Measurements from ENCODE around the gene DUSP3. TPM values are rescaled to one million over a fixed set of nuclear protein-coding genes. Genes with fewer than 3 reads are reported as not detected.
A peak's percentile ranks its signal among the peaks of the same experiment; 100 is the strongest.
"Not testable (repeated sequence)": the region's sequence is repeated elsewhere in the genome, so short reads cannot be mapped to it uniquely, and the experiment has no call there.

The DUSP3 gene
- polyA plus RNA-seq, 1 donor from 2014 or later, result 38.8 TPM

- H2AFZ ChIP-seq (ENCODE audit: low read depth, low read length); H3K79me2 ChIP-seq (replicated peaks; ENCODE audit: insufficient read depth, low read length); H3K9me2 ChIP-seq (ENCODE audit: insufficient read depth, low read length); H3F3A ChIP-seq (ENCODE audit: insufficient read depth, low read length, poor library complexity, severe bottlenecking); H3K9me3 ChIP-seq (ENCODE audit: low read length); H3K27ac ChIP-seq (ENCODE audit: low read length); H3K9ac ChIP-seq (ENCODE audit: low read length); H3K4me2 ChIP-seq (ENCODE audit: low read length); H3K4me3 ChIP-seq (ENCODE audit: low read length); H3K27me3 ChIP-seq (ENCODE audit: insufficient read depth, low read depth, low read length); H4K20me1 ChIP-seq (ENCODE audit: insufficient read depth); H3K36me3 ChIP-seq (ENCODE audit: insufficient read depth, low read length): not testable (repeated sequence)
Measured at GRCh38 chr17:43792668-43793067, 13.9 kb upstream of the DUSP3 start.

GRCh38 chr17:43791589-43791988 lies 12.8 kb upstream of the DUSP3 start:
- H3K9me3 ChIP-seq (ENCODE audit: low read length), result no peaks in the 10 kb centered on the region
- H3K4me3 ChIP-seq (ENCODE audit: low read length), result peak overlapping the region; percentile 53
- H3K79me2 ChIP-seq (replicated peaks; ENCODE audit: insufficient read depth, low read length), result no peaks in the 10 kb centered on the region
- H4K20me1 ChIP-seq (ENCODE audit: insufficient read depth), result no peaks in the 10 kb centered on the region
- peak overlapping the region; percentile 50 for H3K9ac ChIP-seq (ENCODE audit: low read length)
- no peaks in the 10 kb centered on the region for H3K9me2 ChIP-seq (ENCODE audit: insufficient read depth, low read length)
- H3K36me3 ChIP-seq (ENCODE audit: insufficient read depth, low read length), result no peaks in the 10 kb centered on the region
- no peaks in the 10 kb centered on the region for H3F3A ChIP-seq (ENCODE audit: insufficient read depth, low read length, poor library complexity, severe bottlenecking)
- peak overlapping the region; percentile 69 for H2AFZ ChIP-seq (ENCODE audit: low read depth, low read length)
- no peak for TF ChIP-seq EP300 (conservative IDR thresholded peaks at IDR 0.05; ENCODE audit: poor library complexity, severe bottlenecking)
- TF ChIP-seq POLR2AphosphoS5 (IDR thresholded peaks at IDR 0.05), result peak; percentile 39
- TF ChIP-seq EZH2 (IDR thresholded peaks at IDR 0.05; ENCODE audit: borderline replicate concordance, insufficient read depth, low read length, poor library complexity, severe bottlenecking), result no peak
- peak; percentile 22 for TF ChIP-seq MXI1 (conservative IDR thresholded peaks at IDR 0.05; ENCODE audit: poor library complexity, severe bottlenecking)
- TF ChIP-seq, protein P1, sequence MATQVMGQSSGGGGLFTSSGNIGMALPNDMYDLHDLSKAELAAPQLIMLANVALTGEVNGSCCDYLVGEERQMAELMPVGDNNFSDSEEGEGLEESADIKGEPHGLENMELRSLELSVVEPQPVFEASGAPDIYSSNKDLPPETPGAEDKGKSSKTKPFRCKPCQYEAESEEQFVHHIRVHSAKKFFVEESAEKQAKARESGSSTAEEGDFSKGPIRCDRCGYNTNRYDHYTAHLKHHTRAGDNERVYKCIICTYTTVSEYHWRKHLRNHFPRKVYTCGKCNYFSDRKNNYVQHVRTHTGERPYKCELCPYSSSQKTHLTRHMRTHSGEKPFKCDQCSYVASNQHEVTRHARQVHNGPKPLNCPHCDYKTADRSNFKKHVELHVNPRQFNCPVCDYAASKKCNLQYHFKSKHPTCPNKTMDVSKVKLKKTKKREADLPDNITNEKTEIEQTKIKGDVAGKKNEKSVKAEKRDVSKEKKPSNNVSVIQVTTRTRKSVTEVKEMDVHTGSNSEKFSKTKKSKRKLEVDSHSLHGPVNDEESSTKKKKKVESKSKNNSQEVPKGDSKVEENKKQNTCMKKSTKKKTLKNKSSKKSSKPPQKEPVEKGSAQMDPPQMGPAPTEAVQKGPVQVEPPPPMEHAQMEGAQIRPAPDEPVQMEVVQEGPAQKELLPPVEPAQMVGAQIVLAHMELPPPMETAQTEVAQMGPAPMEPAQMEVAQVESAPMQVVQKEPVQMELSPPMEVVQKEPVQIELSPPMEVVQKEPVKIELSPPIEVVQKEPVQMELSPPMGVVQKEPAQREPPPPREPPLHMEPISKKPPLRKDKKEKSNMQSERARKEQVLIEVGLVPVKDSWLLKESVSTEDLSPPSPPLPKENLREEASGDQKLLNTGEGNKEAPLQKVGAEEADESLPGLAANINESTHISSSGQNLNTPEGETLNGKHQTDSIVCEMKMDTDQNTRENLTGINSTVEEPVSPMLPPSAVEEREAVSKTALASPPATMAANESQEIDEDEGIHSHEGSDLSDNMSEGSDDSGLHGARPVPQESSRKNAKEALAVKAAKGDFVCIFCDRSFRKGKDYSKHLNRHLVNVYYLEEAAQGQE (IDR thresholded peaks at IDR 0.05; ENCODE audit: borderline replicate concordance), result peak; percentile 54
- no peaks in the 10 kb centered on the region for H3K27me3 ChIP-seq (ENCODE audit: insufficient read depth, low read depth, low read length)
- H3K4me2 ChIP-seq (ENCODE audit: low read length), result peak overlapping the region; percentile 55
- H3K27ac ChIP-seq (ENCODE audit: low read length), result peak overlapping the region; percentile 47

- TF ChIP-seq TAF1 (IDR thresholded peaks at IDR 0.05; ENCODE audit: low read depth) (no peak), SMC3 (conservative IDR thresholded peaks at IDR 0.05; ENCODE audit: poor library complexity) (no peak), POLR2AphosphoS5 (IDR thresholded peaks at IDR 0.05) (no peak), RAD21 (conservative IDR thresholded peaks at IDR 0.05) (no peak), MXI1 (conservative IDR thresholded peaks at IDR 0.05; ENCODE audit: poor library complexity, severe bottlenecking) (no peak), EZH2 (IDR thresholded peaks at IDR 0.05; ENCODE audit: borderline replicate concordance, insufficient read depth, low read length, poor library complexity, severe bottlenecking) (no peak), EP300 (conservative IDR thresholded peaks at IDR 0.05; ENCODE audit: poor library complexity, severe bottlenecking) (no peak)
- TF ChIP-seq, protein P1 (IDR thresholded peaks at IDR 0.05; ENCODE audit: borderline replicate concordance), result no peak
- TF ChIP-seq, protein P2, sequence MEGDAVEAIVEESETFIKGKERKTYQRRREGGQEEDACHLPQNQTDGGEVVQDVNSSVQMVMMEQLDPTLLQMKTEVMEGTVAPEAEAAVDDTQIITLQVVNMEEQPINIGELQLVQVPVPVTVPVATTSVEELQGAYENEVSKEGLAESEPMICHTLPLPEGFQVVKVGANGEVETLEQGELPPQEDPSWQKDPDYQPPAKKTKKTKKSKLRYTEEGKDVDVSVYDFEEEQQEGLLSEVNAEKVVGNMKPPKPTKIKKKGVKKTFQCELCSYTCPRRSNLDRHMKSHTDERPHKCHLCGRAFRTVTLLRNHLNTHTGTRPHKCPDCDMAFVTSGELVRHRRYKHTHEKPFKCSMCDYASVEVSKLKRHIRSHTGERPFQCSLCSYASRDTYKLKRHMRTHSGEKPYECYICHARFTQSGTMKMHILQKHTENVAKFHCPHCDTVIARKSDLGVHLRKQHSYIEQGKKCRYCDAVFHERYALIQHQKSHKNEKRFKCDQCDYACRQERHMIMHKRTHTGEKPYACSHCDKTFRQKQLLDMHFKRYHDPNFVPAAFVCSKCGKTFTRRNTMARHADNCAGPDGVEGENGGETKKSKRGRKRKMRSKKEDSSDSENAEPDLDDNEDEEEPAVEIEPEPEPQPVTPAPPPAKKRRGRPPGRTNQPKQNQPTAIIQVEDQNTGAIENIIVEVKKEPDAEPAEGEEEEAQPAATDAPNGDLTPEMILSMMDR (IDR thresholded peaks at IDR 0.05; ENCODE audit: poor library complexity, severe bottlenecking), result no peak
- Histone ChIP-seq H4K20me1 (ENCODE audit: insufficient read depth) (no peaks in the 10 kb centered on the region), H3K27me3 (ENCODE audit: insufficient read depth, low read depth, low read length) (no peaks in the 10 kb centered on the region), H3K4me3 (ENCODE audit: low read length) (no peak overlapping the region), H3K9ac (ENCODE audit: low read length) (no peak overlapping the region), H3K36me3 (ENCODE audit: insufficient read depth, low read length) (no peaks in the 10 kb centered on the region), H3F3A (ENCODE audit: insufficient read depth, low read length, poor library complexity, severe bottlenecking) (no peaks in the 10 kb centered on the region), H3K79me2 (replicated peaks; ENCODE audit: insufficient read depth, low read length) (no peaks in the 10 kb centered on the region), H3K27ac (ENCODE audit: low read length) (no peak overlapping the region), H3K9me3 (ENCODE audit: low read length) (no peaks in the 10 kb centered on the region), H3K9me2 (ENCODE audit: insufficient read depth, low read length) (no peaks in the 10 kb centered on the region), H3K4me2 (ENCODE audit: low read length) (no peak overlapping the region), H2AFZ (ENCODE audit: low read depth, low read length) (no peak overlapping the region)
Measured at GRCh38 chr17:43790311-43790940, 11.6 kb upstream of the DUSP3 start.

All from neural cell (in vitro differentiated cells).